SK-N-SH (cell line): ENCODE data around the gene NPAS3. TPM values are rescaled to one million over a fixed set of nuclear protein-coding genes. Genes with fewer than 3 reads are reported as not detected.

Experiments used
- CTCF ChIA-PET: fragments of 300-600, 350-600 bp; formaldehyde crosslinking; extraction: SDS; loops from one replicate; lab custom pipeline; 2021; lab: Yijun Ruan, JAX
- POLR2A ChIA-PET: fragments of 350-600 bp; sonication (Branson Sonifier 250); formaldehyde crosslinking; extraction: SDS; loops from one replicate; lab custom pipeline; 2020; ENCODE audit warnings: antibody characterized with exemption, inconsistent platforms; lab: Yijun Ruan, JAX
- DNase-seq: peaks from one replicate; pipeline ENCODE4 v3.0.0; 2012
- H2AFZ ChIP-seq: fragments of 200-600 bp; sonication (generic); 2 replicates; pipeline ENCODE4 v1.8.1; 2016; ENCODE audit warnings: antibody characterized with exemption, mild to moderate bottlenecking, low read depth
- H3F3A ChIP-seq: fragments of 200-600 bp; sonication (generic); replicated peaks from 2 replicates; pipeline ENCODE3; 2016; ENCODE audit warnings: antibody characterized with exemption, mild to moderate bottlenecking; ENCODE audit not compliant: insufficient read depth
- H3K27ac ChIP-seq, 2 experiments: fragments of 200-500 bp in 1 of 2; fragments of 200-600 bp in 1 of 2; sonication (Bioruptor generic) in 1 of 2; sonication (generic), shearing (Covaris generic) in 1 of 2; 2 replicates each; pipeline versions ENCODE4 v1.5.1 to v1.6.1; 2014 to 2016; ENCODE audit warnings: low read depth in 2 of 2, inconsistent platforms in 1 of 2, low read length in 1 of 2, mild to moderate bottlenecking in 1 of 2, mixed read lengths in 1 of 2
- H3K27me3 ChIP-seq: fragments of 200-600 bp; sonication (generic), shearing (Covaris generic); 2 replicates; pipeline ENCODE4 v1.6.1; 2016; ENCODE audit warnings: mixed run types; ENCODE audit not compliant: insufficient read depth
- H3K36me3 ChIP-seq, 2 experiments: fragments of 200-500 bp in 1 of 2; fragments of 200-600 bp in 1 of 2; sonication (Bioruptor generic) in 1 of 2; sonication (generic) in 1 of 2; replicated peaks in 1 of 2; 2 replicates each; pipeline versions ENCODE3 to v1.5.1; 2014 to 2016; ENCODE audit warnings: low read length in 1 of 2, mild to moderate bottlenecking in 1 of 2; ENCODE audit not compliant: insufficient read depth in 2 of 2, control insufficient read depth in 1 of 2
- H3K4me1 ChIP-seq, 2 experiments: fragments of 200-500 bp in 1 of 2; fragments of 200-600 bp in 1 of 2; sonication (Bioruptor generic) in 1 of 2; sonication (generic), shearing (Covaris generic) in 1 of 2; 2 replicates each; pipeline versions ENCODE4 v1.5.1 to v1.6.1; 2014 to 2016; ENCODE audit warnings: low read depth in 1 of 2, low read length in 1 of 2, mixed run types in 1 of 2; ENCODE audit not compliant: insufficient read depth in 2 of 2, control insufficient read depth in 1 of 2
- H3K4me2 ChIP-seq: fragments of 200-600 bp; sonication (generic), shearing (Covaris generic); 2 replicates; pipeline ENCODE4 v1.6.1; 2017; ENCODE audit warnings: mixed run types
- H3K4me3 ChIP-seq, 2 experiments: fragments of 200-500 bp in 1 of 2; fragments of 200-600 bp in 1 of 2; sonication (Bioruptor generic) in 1 of 2; sonication (generic), shearing (Covaris generic) in 1 of 2; 2 replicates each; pipeline versions ENCODE4 v1.5.1 to v1.8.1; 2014 to 2016; ENCODE audit warnings: low read depth in 2 of 2, inconsistent platforms in 1 of 2, low read length in 1 of 2, mild to moderate bottlenecking in 1 of 2, mixed read lengths in 1 of 2, moderate library complexity in 1 of 2
- H3K79me2 ChIP-seq: fragments of 200-600 bp; sonication (generic); 2 replicates; pipeline ENCODE4 v1.8.1; 2017; ENCODE audit warnings: mild to moderate bottlenecking; ENCODE audit not compliant: insufficient read depth
- H3K9ac ChIP-seq: fragments of 200-600 bp; sonication (generic); 2 replicates; pipeline ENCODE4 v1.6.1; 2017; ENCODE audit warnings: mixed run types
- H3K9me2 ChIP-seq: fragments of 200-600 bp; sonication (generic); 2 replicates; pipeline ENCODE4 v1.6.1; 2017; ENCODE audit warnings: mixed run types
- H3K9me3 ChIP-seq: fragments of 200-600 bp; sonication (generic); 2 replicates; pipeline ENCODE4 v1.6.1; 2017; ENCODE audit warnings: mixed run types, mild to moderate bottlenecking, moderate library complexity
- H4K20me1 ChIP-seq: fragments of 200-600 bp; sonication (generic); 2 replicates; pipeline ENCODE4 v1.6.1; 2017; ENCODE audit warnings: mild to moderate bottlenecking, mixed run types; ENCODE audit not compliant: insufficient read depth
- CHD2 ChIP-seq: fragments of 150-350 bp; IDR thresholded peaks from 2 replicates; pipeline ENCODE4 v1.6.1; 2018; ENCODE audit warnings: low read length; ENCODE audit not compliant: partially characterized antibody
- EZH2phosphoT487 ChIP-seq: fragments of 200-600 bp; sonication (generic); IDR thresholded peaks from 2 replicates; pipeline ENCODE4 v1.6.1; 2017; ENCODE audit warnings: low read depth, mixed run types, mild to moderate bottlenecking, antibody characterized with exemption, moderate library complexity, borderline replicate concordance
- GABPA ChIP-seq: IDR thresholded peaks from 2 replicates; pipeline ENCODE4 v1.4.0; 2012; ENCODE audit warnings: low read depth, mild to moderate bottlenecking
- JUND ChIP-seq: IDR thresholded peaks from 2 replicates; pipeline ENCODE4 v1.4.0; 2012
- MXI1 ChIP-seq: IDR thresholded peaks from 2 replicates; pipeline ENCODE4 v1.6.1; 2012; ENCODE audit warnings: mild to moderate bottlenecking, low read depth, low read length, improper control_type of control experiment
- TEAD4 ChIP-seq: IDR thresholded peaks from 2 replicates; pipeline ENCODE4 v1.4.0; 2012; ENCODE audit warnings: mild to moderate bottlenecking, borderline replicate concordance; ENCODE audit not compliant: insufficient read depth
- WGBS: methylation state at CpG from one replicate; pipeline ENCODE4 v1.1.6; 2017; ENCODE audit warnings: low lambda C conversion rate; 5-methylcytosine and 5-hydroxymethylcytosine counted together
- polyA plus RNA-seq, 3 experiments: library from polyadenylated mRNA; depleted of rRNA; stranded (reverse); fragments of >200 nt; gene quantifications; 2 replicates each; pipeline ENCODE4 v1.2.3, GENCODE V29; 2012
- TF ChIP-seq, protein P1 (sequence below): IDR thresholded peaks from 2 replicates; pipeline ENCODE4 v1.6.1; 2012; ENCODE audit warnings: mild to moderate bottlenecking, low read depth, low read length, moderate library complexity
- TF ChIP-seq, protein P2 (sequence below): IDR thresholded peaks from 2 replicates; pipeline ENCODE4 v1.4.0; 2012; ENCODE audit warnings: low read depth, borderline replicate concordance

NPAS3 gene
- polyA plus RNA-seq, 1 of the 3 experiments (the other 2 are of a cell fraction) = 4.3 TPM

DNA sequence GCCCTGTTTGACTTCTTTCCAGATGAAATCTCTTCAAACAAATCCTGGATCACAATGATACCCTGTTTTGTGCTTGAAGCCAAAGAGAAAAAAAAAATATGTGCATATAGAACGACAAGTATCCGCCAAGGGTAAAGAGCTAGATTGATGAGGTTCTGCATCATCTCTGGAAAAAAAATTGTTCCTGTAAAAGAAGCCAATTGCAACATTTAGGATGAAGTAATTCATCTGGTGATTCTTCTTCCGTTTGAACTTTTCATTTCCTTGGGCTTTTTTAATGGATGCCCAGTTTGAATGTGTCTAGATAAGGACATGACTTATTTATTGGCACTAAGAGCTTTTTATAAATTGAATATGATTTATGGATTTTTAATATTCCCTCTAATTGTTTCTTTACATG, 38.1 kb upstream of the NPAS3 start:
- H3K27me3 ChIP-seq = no peaks in the 10 kb centered on the region
- no peaks in the 10 kb centered on the region for H3K4me1 ChIP-seq
- TF ChIP-seq GABPA (no peak), EZH2phosphoT487 (no peak), CHD2 (no peak), JUND (no peak)
- TF ChIP-seq, protein P1, sequence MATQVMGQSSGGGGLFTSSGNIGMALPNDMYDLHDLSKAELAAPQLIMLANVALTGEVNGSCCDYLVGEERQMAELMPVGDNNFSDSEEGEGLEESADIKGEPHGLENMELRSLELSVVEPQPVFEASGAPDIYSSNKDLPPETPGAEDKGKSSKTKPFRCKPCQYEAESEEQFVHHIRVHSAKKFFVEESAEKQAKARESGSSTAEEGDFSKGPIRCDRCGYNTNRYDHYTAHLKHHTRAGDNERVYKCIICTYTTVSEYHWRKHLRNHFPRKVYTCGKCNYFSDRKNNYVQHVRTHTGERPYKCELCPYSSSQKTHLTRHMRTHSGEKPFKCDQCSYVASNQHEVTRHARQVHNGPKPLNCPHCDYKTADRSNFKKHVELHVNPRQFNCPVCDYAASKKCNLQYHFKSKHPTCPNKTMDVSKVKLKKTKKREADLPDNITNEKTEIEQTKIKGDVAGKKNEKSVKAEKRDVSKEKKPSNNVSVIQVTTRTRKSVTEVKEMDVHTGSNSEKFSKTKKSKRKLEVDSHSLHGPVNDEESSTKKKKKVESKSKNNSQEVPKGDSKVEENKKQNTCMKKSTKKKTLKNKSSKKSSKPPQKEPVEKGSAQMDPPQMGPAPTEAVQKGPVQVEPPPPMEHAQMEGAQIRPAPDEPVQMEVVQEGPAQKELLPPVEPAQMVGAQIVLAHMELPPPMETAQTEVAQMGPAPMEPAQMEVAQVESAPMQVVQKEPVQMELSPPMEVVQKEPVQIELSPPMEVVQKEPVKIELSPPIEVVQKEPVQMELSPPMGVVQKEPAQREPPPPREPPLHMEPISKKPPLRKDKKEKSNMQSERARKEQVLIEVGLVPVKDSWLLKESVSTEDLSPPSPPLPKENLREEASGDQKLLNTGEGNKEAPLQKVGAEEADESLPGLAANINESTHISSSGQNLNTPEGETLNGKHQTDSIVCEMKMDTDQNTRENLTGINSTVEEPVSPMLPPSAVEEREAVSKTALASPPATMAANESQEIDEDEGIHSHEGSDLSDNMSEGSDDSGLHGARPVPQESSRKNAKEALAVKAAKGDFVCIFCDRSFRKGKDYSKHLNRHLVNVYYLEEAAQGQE = no peak
- H3K9me2 ChIP-seq = no peaks in the 10 kb centered on the region
- no peaks in the 10 kb centered on the region for H3K79me2 ChIP-seq
- POLR2A ChIA-PET = interaction anchor here (0.6 kb wide), 1 partner anchor 147 kb away, joined by 3 read pairs; no protein-coding TSS in a partner anchor
- H3K36me3 ChIP-seq = no peaks in the 10 kb centered on the region
- H3K27ac ChIP-seq = no peak overlapping the region
- no peak overlapping the region for H3K4me3 ChIP-seq
- no peak for DNase-seq
- H3K9me3 ChIP-seq = no peaks in the 10 kb centered on the region
- no peak overlapping the region for H2AFZ ChIP-seq
- CTCF ChIA-PET = interaction anchor here (1.0 to 1.3 kb wide), 2 partner anchors 13 to 33 kb away, joined by 3 to 4 read pairs; no protein-coding TSS in a partner anchor
- H4K20me1 ChIP-seq = no peaks in the 10 kb centered on the region
- no peaks in the 10 kb centered on the region for H3F3A ChIP-seq
- no peak overlapping the region for H3K4me2 ChIP-seq
- no peak overlapping the region for H3K9ac ChIP-seq
- 63% methylated on average over 3 of the region's 3 CpGs for WGBS

DNA sequence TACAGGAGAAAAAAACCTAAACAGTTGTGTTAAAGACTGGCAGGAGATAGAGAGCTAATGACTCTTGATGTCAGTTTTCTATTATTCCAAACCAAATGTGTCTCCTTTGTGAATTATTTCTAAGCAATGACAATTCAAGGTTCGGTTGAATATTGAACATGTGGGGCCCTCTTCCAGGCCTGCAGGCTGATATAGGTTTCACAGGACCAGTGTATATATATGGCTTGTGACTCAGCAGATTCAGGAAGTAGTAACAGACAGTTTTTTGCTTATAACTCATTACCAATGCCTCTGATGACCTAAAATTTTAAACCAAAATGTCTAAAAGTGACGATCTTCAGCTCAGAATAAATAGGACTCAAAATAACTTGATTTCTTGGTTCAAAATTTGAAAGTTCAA, 33.7 kb upstream of the NPAS3 start:
- H3K79me2 ChIP-seq = no peaks in the 10 kb centered on the region
- ChIA-PET POLR2A (no interaction called here), CTCF (no interaction called here)
- H3F3A ChIP-seq = no peaks in the 10 kb centered on the region
- H3K9me3 ChIP-seq = no peaks in the 10 kb centered on the region
- H3K4me3 ChIP-seq = no peak overlapping the region
- H4K20me1 ChIP-seq = no peaks in the 10 kb centered on the region
- H3K9ac ChIP-seq = no peak overlapping the region
- H3K27ac ChIP-seq = no peak overlapping the region
- TF ChIP-seq TEAD4 (no peak), MXI1 (no peak)
- TF ChIP-seq, protein P2, sequence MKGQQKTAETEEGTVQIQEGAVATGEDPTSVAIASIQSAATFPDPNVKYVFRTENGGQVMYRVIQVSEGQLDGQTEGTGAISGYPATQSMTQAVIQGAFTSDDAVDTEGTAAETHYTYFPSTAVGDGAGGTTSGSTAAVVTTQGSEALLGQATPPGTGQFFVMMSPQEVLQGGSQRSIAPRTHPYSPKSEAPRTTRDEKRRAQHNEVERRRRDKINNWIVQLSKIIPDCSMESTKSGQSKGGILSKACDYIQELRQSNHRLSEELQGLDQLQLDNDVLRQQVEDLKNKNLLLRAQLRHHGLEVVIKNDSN = no peak
- no peak overlapping the region for H3K4me2 ChIP-seq
- WGBS = 80% methylated on average over 2 of the region's 2 CpGs
- no peak for DNase-seq
- H3K9me2 ChIP-seq = no peaks in the 10 kb centered on the region
- H3K36me3 ChIP-seq = no peaks in the 10 kb centered on the region
- no peaks in the 10 kb centered on the region for H3K27me3 ChIP-seq
- no peak overlapping the region for H2AFZ ChIP-seq
- no peaks in the 10 kb centered on the region for H3K4me1 ChIP-seq
